ENCODE measurements around the gene FUT3. TPM values are rescaled to one million over a fixed set of nuclear protein-coding genes. Genes with fewer than 3 reads are reported as not detected.
"Not testable (repeated sequence)": the region's sequence is repeated elsewhere in the genome, so short reads cannot be mapped to it uniquely, and the experiment has no call there.

The FUT3 gene
- total and polyA plus RNA-seq, 12 donors: 0.14 to 0.20 (median 0.16) TPM; not detected in 8

DNA sequence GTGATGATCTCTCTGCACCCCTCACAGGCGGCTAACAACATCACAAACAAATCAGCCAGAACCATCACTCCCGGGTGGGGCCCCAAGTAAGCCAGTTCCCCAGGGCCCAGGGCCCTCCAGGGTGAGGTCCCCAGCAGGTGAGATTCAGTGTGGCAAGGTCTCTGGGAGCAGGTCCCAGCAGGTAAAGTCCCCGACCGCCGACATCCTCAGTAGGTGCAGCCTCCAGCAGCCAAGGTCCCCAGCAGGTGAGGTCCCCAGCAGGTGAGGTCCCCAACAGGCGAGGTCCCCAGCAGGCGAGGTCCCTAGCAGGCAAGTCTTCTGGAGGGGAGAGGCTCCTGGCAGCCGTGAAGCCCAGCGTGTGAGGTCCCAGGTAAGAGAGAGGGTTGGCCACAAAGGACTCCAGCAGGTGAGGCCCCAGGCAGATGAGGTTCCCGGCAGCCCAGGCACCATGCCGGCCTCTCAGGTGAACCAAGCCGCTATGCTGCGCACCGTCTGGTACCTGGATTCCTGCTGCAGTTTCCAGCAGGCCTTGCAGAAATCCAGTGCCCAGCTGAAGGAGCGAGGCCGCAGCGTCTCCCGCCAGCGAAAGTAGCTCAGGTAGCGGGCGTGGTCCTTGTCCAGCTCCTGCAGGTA, 7.8 kb downstream of the FUT3 start:
- no peaks in the 10 kb centered on the region for H3K9me3 ChIP-seq (replicated peaks in 1 of 3)
- H3K4me1 ChIP-seq (replicated peaks in 1 of 2): no peaks in the 10 kb centered on the region
- intact Hi-C loops (cut with DNase I): no loop called here
- H3K27me3 ChIP-seq: no peaks in the 10 kb centered on the region
- no peak for DNase-seq
- no peaks in the 10 kb centered on the region for H3K36me3 ChIP-seq (replicated peaks in 1 of 2)
- TF ChIP-seq, protein P1, sequence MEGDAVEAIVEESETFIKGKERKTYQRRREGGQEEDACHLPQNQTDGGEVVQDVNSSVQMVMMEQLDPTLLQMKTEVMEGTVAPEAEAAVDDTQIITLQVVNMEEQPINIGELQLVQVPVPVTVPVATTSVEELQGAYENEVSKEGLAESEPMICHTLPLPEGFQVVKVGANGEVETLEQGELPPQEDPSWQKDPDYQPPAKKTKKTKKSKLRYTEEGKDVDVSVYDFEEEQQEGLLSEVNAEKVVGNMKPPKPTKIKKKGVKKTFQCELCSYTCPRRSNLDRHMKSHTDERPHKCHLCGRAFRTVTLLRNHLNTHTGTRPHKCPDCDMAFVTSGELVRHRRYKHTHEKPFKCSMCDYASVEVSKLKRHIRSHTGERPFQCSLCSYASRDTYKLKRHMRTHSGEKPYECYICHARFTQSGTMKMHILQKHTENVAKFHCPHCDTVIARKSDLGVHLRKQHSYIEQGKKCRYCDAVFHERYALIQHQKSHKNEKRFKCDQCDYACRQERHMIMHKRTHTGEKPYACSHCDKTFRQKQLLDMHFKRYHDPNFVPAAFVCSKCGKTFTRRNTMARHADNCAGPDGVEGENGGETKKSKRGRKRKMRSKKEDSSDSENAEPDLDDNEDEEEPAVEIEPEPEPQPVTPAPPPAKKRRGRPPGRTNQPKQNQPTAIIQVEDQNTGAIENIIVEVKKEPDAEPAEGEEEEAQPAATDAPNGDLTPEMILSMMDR (IDR thresholded peaks at IDR 0.05): no peak
- no peak for TF ChIP-seq POLR2A (IDR thresholded peaks at IDR 0.05)
- WGBS, 4 donors: 87 to 93% (median 91%) methylated on average over 3 to 21 of the region's 21 CpGs
- no peak overlapping the region for H3K27ac ChIP-seq
- no peak overlapping the region for H3K4me3 ChIP-seq

DNA sequence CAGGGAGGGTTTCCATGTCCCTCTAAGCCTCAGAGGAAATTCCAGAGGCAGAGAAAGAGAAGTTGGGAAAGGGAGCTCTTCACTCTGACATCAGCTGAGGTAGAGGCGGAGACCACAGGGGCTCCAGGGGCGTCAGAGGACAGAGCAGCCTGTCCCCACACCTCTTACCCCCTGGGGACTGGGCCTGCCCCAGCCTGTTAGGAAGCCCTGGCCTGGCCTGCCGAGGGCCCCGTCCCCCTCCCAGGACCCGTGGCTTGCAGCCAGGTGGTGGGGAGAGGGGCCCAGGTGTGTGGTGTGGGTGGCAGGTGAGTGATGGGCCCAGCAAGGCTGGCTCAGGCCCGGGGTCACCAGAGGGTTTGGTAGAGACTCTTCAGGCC, 9.5 kb downstream of the FUT3 start:
- WGBS, 4 donors: 71 to 89% (median 84%) methylated on average over 3 to 6 of the region's 6 CpGs
- not testable (repeated sequence) for H3K4me1 ChIP-seq (replicated peaks in 1 of 2)

DNA sequence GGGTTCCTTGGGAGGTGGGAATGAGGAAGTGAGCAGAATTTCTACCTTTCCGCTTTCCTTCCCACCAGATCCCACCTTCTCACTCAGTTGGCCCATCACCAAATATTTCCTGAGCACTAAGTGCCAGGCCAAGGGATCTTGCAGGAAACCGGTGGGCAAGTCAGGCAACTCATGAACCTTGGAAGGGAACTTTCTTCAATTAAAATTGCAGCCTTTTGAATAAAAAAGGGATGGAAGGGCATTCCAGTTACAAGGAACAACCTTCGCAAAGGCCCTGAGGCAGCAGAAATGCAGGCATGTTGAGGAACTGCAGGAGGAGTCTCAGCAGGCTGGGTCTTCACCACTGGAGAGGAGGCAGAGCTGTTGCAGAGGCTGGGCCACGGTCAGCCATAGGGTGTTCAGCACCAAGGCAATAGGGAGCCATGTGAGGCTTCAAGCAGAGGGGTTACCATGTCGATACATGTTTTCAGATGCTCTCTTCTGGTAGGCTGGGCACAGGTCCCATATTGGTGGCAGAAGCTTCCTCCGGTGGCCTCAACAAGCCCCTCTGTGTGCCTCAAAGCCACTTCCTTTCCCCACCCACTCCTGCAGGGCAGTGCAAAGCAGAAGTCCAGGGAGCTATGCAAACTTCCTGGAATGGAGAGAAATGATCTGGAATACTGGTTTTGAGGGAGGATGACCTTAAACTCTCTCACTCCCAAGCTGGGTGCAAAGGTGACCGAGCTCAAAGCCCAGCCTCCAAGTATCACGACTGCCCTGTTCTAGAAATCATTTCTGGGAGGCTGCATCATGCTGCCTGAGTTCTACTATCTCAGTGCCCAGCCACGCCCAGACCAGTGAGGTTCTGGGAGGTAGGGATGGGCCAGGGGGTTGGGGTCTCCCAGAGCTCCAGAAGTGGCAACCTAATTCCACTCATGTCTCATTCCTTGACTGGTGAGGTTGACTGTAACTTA, 11.9 kb downstream of the FUT3 start, which contains the start of gene FUT6:
Gene FUT6, minus strand, starts transcription at position 638 of the 953 bp plus-strand sequence. CDS start 7,135 bp downstream, outside the sequence.
- H3K9me3 ChIP-seq (replicated peaks in 1 of 3): no peaks in the 10 kb centered on the region
- no peak within 1 kb of the TSS for H3K27ac ChIP-seq
- intact Hi-C loops (cut with DNase I): no loop called here
- no peak within 1 kb of the TSS for H3K4me3 ChIP-seq
- H3K27me3 ChIP-seq: no peaks in the 10 kb centered on the region
- WGBS, 4 donors: 73 to 81% (median 78%) methylated on average over 5 to 9 of the region's 9 CpGs
- no peaks in the 10 kb centered on the region for H3K36me3 ChIP-seq (replicated peaks in 1 of 2)
- H3K4me1 ChIP-seq (replicated peaks in 1 of 2): no peaks in the 10 kb centered on the region
- no peak for DNase-seq
- no peak for TF ChIP-seq POLR2A (IDR thresholded peaks at IDR 0.05)
- TF ChIP-seq, protein P1 (IDR thresholded peaks at IDR 0.05): no peak

More for the DNA sequence above, 9.5 kb downstream of the FUT3 start:
- H3K4me3 ChIP-seq; H3K9me3 ChIP-seq (replicated peaks in 1 of 3); H3K36me3 ChIP-seq (replicated peaks in 1 of 2); H3K27ac ChIP-seq; H3K27me3 ChIP-seq; DNase-seq; intact Hi-C loops (cut with DNase I): not testable (repeated sequence)

DNA sequence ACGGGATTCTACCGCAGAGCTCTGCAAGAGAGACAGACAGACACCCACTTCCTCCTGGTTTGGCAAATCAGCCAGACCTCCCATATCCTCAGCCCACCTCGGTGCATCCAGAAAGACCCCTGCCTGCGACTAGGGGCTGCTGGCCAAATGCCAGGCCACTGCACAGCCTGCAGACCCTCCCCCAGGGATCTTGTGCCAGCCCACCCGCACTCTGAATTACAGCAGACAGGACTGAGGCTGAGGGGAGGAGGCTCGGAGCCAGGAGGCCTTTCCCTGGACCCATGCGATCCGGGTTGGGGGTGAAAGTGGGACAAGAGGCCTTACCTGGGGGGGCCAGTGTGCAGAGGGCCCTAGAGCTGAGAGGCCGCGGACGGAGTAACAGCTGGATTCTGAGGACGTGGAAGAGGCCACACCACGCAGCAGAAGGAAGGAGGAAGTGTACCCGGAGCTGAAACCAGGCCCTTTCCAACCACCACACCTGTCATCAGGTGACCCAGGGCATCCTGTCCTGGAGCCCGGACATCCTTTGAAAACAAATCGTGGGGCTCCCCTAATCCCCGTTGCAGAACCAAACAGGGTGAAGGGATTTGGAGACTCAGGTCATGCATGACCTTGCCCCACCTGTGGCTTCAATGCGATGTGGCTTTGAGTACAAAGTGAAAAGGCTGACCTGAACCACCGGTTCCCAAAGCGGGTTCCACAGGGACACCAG, 12.7 kb downstream of the FUT3 start:
- Histone ChIP-seq H3K36me3 (replicated peaks in 1 of 2) (no peaks in the 10 kb centered on the region), H3K27me3 (no peaks in the 10 kb centered on the region), H3K4me3 (no peak overlapping the region), H3K4me1 (replicated peaks in 1 of 2) (no peaks in the 10 kb centered on the region), H3K27ac (no peak overlapping the region), H3K9me3 (replicated peaks in 1 of 3) (no peaks in the 10 kb centered on the region)
- intact Hi-C loops (cut with DNase I): no loop called here
- TF ChIP-seq, protein P1 (IDR thresholded peaks at IDR 0.05): no peak
- TF ChIP-seq POLR2A (IDR thresholded peaks at IDR 0.05): no peak
- 66 to 77% (median 68%) methylated on average over 12 to 20 of the region's 20 CpGs for WGBS, 4 donors
- DNase-seq: no peak

Data from adrenal gland (tissue), 12 donors.